Keratinocyte (primary cell): Measurements from ENCODE around the gene COL13A1. TPM values are rescaled to one million over a fixed set of nuclear protein-coding genes. Genes with fewer than 3 reads are reported as not detected.

Source experiments
- DNase-seq: peaks from one replicate; pipeline ENCODE4 v3.0.0-alpha.2; 2011; ENCODE audit warnings: low read depth, missing footprints, low spot score
- FAIRE-seq: peaks from 2 replicates; lab custom pipeline; 2011; peaks lifted over from hg19 to GRCh38; lab: Jason Lieb, UNC
- H2AFZ ChIP-seq: 2 replicates; pipeline ENCODE4 v1.6.0; 2012; ENCODE audit warnings: low read length, control low read depth, inconsistent platforms; ENCODE audit not compliant: control insufficient read depth
- H3K27ac ChIP-seq: 2 replicates; pipeline ENCODE4 v1.5.1; 2011; ENCODE audit warnings: low read length; ENCODE audit not compliant: control insufficient read depth, insufficient read depth
- H3K27me3 ChIP-seq: 3 replicates; pipeline ENCODE4 v1.6.0; 2011; ENCODE audit warnings: low read length; ENCODE audit not compliant: control insufficient read depth, insufficient read depth; ENCODE audit errors: extremely low read depth
- H3K36me3 ChIP-seq, 2 experiments: 2 replicates in 1 of 2; 3 replicates in 1 of 2; pipeline ENCODE4 v1.5.1; 2011; ENCODE audit warnings: low read length in 2 of 2, mild to moderate bottlenecking in 1 of 2; ENCODE audit not compliant: control insufficient read depth in 2 of 2, insufficient read depth in 2 of 2; ENCODE audit errors: extremely low read depth in 1 of 2
- H3K4me1 ChIP-seq: 3 replicates; pipeline ENCODE4 v1.5.1; 2011; ENCODE audit warnings: low read length; ENCODE audit not compliant: control insufficient read depth, insufficient read depth; ENCODE audit errors: extremely low read depth
- H3K4me2 ChIP-seq: 3 replicates; pipeline ENCODE4 v1.6.0; 2011; ENCODE audit warnings: low read depth, low read length; ENCODE audit not compliant: control insufficient read depth, insufficient read depth; ENCODE audit errors: extremely low read depth
- H3K4me3 ChIP-seq, 3 experiments: fragments of 200-600 bp in 1 of 3; sonication (generic) in 1 of 3; 2 replicates in 2 of 3; 3 replicates in 1 of 3; pipeline ENCODE4 v1.5.1; 2011 to 2016; ENCODE audit warnings: low read length in 3 of 3, mild to moderate bottlenecking in 3 of 3, control low read depth in 2 of 3, inconsistent platforms in 1 of 3, low read depth in 1 of 3, mixed read lengths in 1 of 3, mixed run types in 1 of 3, moderate library complexity in 1 of 3; ENCODE audit not compliant: control insufficient read depth in 2 of 3, insufficient read depth in 2 of 3; ENCODE audit errors: extremely low read depth in 1 of 3
- H3K79me2 ChIP-seq: 2 replicates; pipeline ENCODE4 v1.6.0; 2012; ENCODE audit warnings: low read length; ENCODE audit not compliant: control insufficient read depth, insufficient read depth
- H3K9ac ChIP-seq: 3 replicates; pipeline ENCODE4 v1.6.0; 2011; ENCODE audit warnings: low read length; ENCODE audit not compliant: control insufficient read depth, insufficient read depth; ENCODE audit errors: extremely low read depth
- H3K9me1 ChIP-seq: 3 replicates; pipeline ENCODE4 v1.6.0; 2011; ENCODE audit warnings: low read length; ENCODE audit not compliant: control insufficient read depth, insufficient read depth; ENCODE audit errors: extremely low read depth
- H3K9me3 ChIP-seq: 2 replicates; pipeline ENCODE4 v1.5.1; 2012; ENCODE audit warnings: low read depth, low read length; ENCODE audit not compliant: control insufficient read depth
- H4K20me1 ChIP-seq: 3 replicates; pipeline ENCODE4 v1.6.0; 2011; ENCODE audit warnings: low read length; ENCODE audit not compliant: control insufficient read depth, insufficient read depth; ENCODE audit errors: extremely low read depth
- CTCF ChIP-seq, 3 experiments: IDR thresholded peaks in 1 of 3; conservative IDR thresholded peaks in 1 of 3; optimal IDR thresholded peaks in 1 of 3; 2 replicates in 2 of 3; 3 replicates in 1 of 3; pipeline versions ENCODE3 to v1.5.1; 2011; ENCODE audit warnings: low read length in 3 of 3, mild to moderate bottlenecking in 3 of 3, moderate library complexity in 2 of 3, control low read depth in 1 of 3, inconsistent platforms in 1 of 3; ENCODE audit not compliant: insufficient read depth in 2 of 3; ENCODE audit errors: extremely low read depth in 1 of 3
- EZH2 ChIP-seq: IDR thresholded peaks from one replicate; pipeline ENCODE4 v1.6.1; 2012; ENCODE audit warnings: inconsistent platforms, mild to moderate bottlenecking, low read length, moderate library complexity
- dilution Hi-C: fragments of 300-500 bp; cut with MboI; formaldehyde crosslinking; loops from one replicate; pipeline ENCODE4 v1.7.0; 2020; ENCODE audit warnings: low sequenced_read_pairs; ENCODE audit not compliant: extremely low pct_ligation_motif_present
- polyA plus RNA-seq, 5 experiments: library from polyadenylated mRNA; depleted of rRNA in 3 of 5; stranded (reverse) in 3 of 5; stranded (forward) in 1 of 5; unstranded in 1 of 5; fragments of >200 nt; gene quantifications; 1 replicate in 1 of 5; 2 replicates in 3 of 5; 3 replicates in 1 of 5; pipeline versions ENCODE4 v1.2.1 to v1.2.3, GENCODE V29; 2011 to 2012; ENCODE audit warnings: missing spikeins in 2 of 5, low read depth in 1 of 5, low replicate concordance in 1 of 5

Gene COL13A1
- polyA plus RNA-seq, 1 donor (not counting 4 experiments of a cell fraction or from before 2014, with no cell fraction given), result 1.5 TPM

DNA sequence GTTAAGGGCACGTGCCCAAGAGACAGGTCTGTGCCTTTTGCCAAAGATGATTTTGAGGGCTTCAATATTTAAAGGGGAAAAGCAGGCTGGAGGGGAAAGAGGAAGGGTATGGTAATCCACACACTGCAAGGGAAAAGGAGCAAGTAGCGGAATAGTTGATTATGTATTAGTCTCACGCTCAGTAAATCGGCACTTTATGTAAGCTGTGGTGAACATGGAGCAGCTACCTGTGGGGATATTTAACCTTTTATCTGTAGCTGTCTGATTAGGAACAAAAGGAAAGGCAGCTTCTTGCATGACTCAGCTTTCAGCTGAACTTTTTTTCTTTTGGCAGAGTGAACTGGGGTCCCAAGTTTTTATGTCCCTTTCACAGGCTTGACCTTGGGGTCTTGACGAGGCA is 123.4 kb downstream of the COL13A1 start:
- TF ChIP-seq CTCF (optimal IDR thresholded peaks at IDR 0.05 in 1 of 3, IDR thresholded peaks at IDR 0.05 in 1 of 3, conservative IDR thresholded peaks at IDR 0.05 in 1 of 3; ENCODE audit: extremely low read depth in 1 of 3, insufficient read depth in 2 of 3, low read length in 3 of 3), result no peak
- no peak for TF ChIP-seq EZH2
- Histone ChIP-seq H3K4me3 (no peak overlapping the region), H3K27ac (no peak overlapping the region), H3K4me2 (no peak overlapping the region), H2AFZ (no peak overlapping the region), H3K9ac (no peak overlapping the region), H3K4me1 (no peaks in the 10 kb centered on the region), H3K9me1 (no peaks in the 10 kb centered on the region), H4K20me1 (no peaks in the 10 kb centered on the region), H3K36me3 (no peaks in the 10 kb centered on the region), H3K27me3 (no peaks in the 10 kb centered on the region), H3K9me3 (no peaks in the 10 kb centered on the region), H3K79me2 (no peaks in the 10 kb centered on the region)
- DNase-seq (no peak), FAIRE-seq (no peak)
- dilution Hi-C loops, result no loop called here

- no peak for FAIRE-seq
- no peaks in the 10 kb centered on the region for H4K20me1 ChIP-seq
- dilution Hi-C loops, result no loop called here
Measured at GRCh38 chr10:69928339-69928738, 126.6 kb downstream of the COL13A1 start.

More at GRCh38 chr10:69928339-69928738, 126.6 kb downstream of the COL13A1 start:
- H3K36me3 ChIP-seq, result no peaks in the 10 kb centered on the region
- no peak overlapping the region for H3K4me3 ChIP-seq
- H3K27me3 ChIP-seq, result no peaks in the 10 kb centered on the region
- no peaks in the 10 kb centered on the region for H3K9me1 ChIP-seq
- DNase-seq, result no peak
- H3K4me2 ChIP-seq, result no peak overlapping the region
- no peaks in the 10 kb centered on the region for H3K79me2 ChIP-seq
- H3K27ac ChIP-seq, result no peak overlapping the region
- no peak overlapping the region for H3K9ac ChIP-seq
- TF ChIP-seq CTCF (optimal IDR thresholded peaks at IDR 0.05 in 1 of 3, IDR thresholded peaks at IDR 0.05 in 1 of 3, conservative IDR thresholded peaks at IDR 0.05 in 1 of 3; ENCODE audit: extremely low read depth in 1 of 3, insufficient read depth in 2 of 3, low read length in 3 of 3) (no peak), EZH2 (no peak)
- no peaks in the 10 kb centered on the region for H3K4me1 ChIP-seq
- H2AFZ ChIP-seq, result no peak overlapping the region
- no peaks in the 10 kb centered on the region for H3K9me3 ChIP-seq
